Cardiac muscle cell (in vitro differentiated cells and primary cell): ENCODE results near the gene AUNIP. TPM values are rescaled to one million over a fixed set of nuclear protein-coding genes. Genes with fewer than 3 reads are reported as not detected.

Source experiments
- DNase-seq, 2 donors: peaks; one replicate each; pipeline versions ENCODE4 v3.0.0 to v3.0.0-alpha.2; 2010 to 2017; ENCODE audit warnings: low read depth in 1 of 2, low spot score in 1 of 2
- H3K27ac ChIP-seq: fragments of 200-600 bp; sonication (generic); 2 replicates; pipeline ENCODE4 v1.5.1; 2016
- H3K27me3 ChIP-seq: fragments of 200-600 bp; sonication (generic); 2 replicates; pipeline ENCODE4 v1.6.0; 2016; ENCODE audit warnings: control low read depth
- H3K36me3 ChIP-seq: fragments of 200-600 bp; sonication (generic); 2 replicates; pipeline ENCODE4 v1.5.1; 2016; ENCODE audit warnings: control low read depth
- H3K4me1 ChIP-seq: fragments of 200-600 bp; sonication (generic); 2 replicates; pipeline ENCODE4 v1.8.1; 2017; ENCODE audit warnings: low read depth, mild to moderate bottlenecking, mixed run types
- H3K4me3 ChIP-seq: fragments of 200-600 bp; sonication (generic); 2 replicates; pipeline ENCODE4 v1.5.1; 2016; ENCODE audit warnings: mild to moderate bottlenecking
- H3K9me3 ChIP-seq: fragments of 200-600 bp; sonication (generic); 2 replicates; pipeline ENCODE4 v1.5.1; 2017; ENCODE audit warnings: low read depth, mild to moderate bottlenecking, control low read depth
- polyA plus RNA-seq: library from polyadenylated mRNA; unstranded; fragments of >200 nt; fragmentation: Nextera tagmentation; extraction: Ambion mirVana; gene quantifications from 2 replicates; pipeline ENCODE4 v1.2.1, GENCODE V29; 2016
- total RNA-seq: library from RNA; depleted of rRNA; stranded (reverse); fragments of >200 nt; gene quantifications from 2 replicates; pipeline ENCODE4 v1.2.3, GENCODE V29; 2016
- TF ChIP-seq, protein P1 (sequence below): IDR thresholded peaks from 2 replicates; pipeline ENCODE4 v1.5.1; 2012; ENCODE audit warnings: low read depth, mild to moderate bottlenecking, low read length

AUNIP gene
- total and polyA plus RNA-seq, 2 experiments from 2014 or later = 4.4 to 4.9 TPM

DNA sequence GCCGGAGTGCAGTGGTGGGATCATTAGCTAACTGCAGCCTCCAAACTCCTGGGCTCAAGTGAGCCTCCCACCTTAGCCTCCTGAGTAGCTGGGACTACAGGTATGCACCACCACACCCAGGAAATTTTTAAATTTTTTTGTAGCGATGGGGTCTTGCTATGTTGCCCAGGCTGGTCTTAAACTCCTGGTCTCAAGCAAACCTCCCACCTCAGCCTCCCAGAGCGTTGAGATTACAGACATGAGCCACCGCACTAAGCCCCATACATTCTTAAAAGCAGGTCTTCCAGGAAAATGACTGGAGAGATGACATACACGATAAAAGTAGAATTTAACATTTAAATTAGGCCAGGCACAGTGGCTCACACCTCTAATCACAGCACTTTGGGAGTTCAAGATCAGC lies 26.1 kb downstream of the AUNIP start:
- H3K4me1 ChIP-seq = peaks cover 15% of the 10 kb centered on the region
- H3K9me3 ChIP-seq = no peaks in the 10 kb centered on the region
- TF ChIP-seq, protein P1, sequence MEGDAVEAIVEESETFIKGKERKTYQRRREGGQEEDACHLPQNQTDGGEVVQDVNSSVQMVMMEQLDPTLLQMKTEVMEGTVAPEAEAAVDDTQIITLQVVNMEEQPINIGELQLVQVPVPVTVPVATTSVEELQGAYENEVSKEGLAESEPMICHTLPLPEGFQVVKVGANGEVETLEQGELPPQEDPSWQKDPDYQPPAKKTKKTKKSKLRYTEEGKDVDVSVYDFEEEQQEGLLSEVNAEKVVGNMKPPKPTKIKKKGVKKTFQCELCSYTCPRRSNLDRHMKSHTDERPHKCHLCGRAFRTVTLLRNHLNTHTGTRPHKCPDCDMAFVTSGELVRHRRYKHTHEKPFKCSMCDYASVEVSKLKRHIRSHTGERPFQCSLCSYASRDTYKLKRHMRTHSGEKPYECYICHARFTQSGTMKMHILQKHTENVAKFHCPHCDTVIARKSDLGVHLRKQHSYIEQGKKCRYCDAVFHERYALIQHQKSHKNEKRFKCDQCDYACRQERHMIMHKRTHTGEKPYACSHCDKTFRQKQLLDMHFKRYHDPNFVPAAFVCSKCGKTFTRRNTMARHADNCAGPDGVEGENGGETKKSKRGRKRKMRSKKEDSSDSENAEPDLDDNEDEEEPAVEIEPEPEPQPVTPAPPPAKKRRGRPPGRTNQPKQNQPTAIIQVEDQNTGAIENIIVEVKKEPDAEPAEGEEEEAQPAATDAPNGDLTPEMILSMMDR = no peak
- no peaks in the 10 kb centered on the region for H3K27me3 ChIP-seq
- no peak overlapping the region for H3K4me3 ChIP-seq
- no peak for DNase-seq
- peaks cover 52% of the 10 kb centered on the region for H3K36me3 ChIP-seq
- no peak overlapping the region for H3K27ac ChIP-seq

DNA sequence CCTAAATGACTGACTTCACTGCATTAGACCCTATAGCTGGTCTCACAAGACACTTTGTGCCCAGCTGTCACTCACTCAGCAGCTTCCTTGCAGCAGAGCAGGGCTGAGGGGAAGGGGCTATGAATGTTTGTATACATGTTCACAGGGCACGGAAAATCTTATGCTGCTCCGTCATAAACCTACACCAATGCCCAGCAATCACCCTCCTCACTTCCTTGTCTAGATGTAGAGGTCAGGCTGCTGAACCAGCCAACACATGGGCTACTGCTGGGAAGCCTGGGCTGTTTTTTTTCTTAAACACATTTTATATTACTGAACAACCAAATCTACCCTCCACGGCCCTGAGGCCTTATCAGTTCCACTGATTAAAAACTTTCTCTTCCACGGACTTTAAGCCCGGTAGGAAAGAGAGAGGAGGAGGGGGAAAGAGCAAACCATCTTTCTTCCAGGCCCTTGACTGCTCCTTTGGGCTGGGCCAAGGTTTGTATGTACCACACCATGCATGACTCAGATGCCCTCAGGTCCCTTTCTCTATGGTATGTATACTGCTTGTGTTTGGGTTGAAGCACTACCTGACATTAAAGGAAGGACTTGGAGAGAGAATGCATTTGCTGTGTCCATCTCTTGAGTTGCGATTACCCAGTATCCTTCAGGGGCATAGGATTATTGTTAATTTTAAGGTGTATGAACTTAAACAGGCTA lies 26.8 kb downstream of the AUNIP start:
- H3K9me3 ChIP-seq = no peaks in the 10 kb centered on the region
- H3K27me3 ChIP-seq = no peaks in the 10 kb centered on the region
- TF ChIP-seq, protein P1 = no peak
- H3K4me3 ChIP-seq = no peak overlapping the region
- peaks cover 15% of the 10 kb centered on the region for H3K4me1 ChIP-seq
- no peak for DNase-seq
- H3K36me3 ChIP-seq = peaks cover 56% of the 10 kb centered on the region
- peak overlapping the region; percentile 62 for H3K27ac ChIP-seq

DNA sequence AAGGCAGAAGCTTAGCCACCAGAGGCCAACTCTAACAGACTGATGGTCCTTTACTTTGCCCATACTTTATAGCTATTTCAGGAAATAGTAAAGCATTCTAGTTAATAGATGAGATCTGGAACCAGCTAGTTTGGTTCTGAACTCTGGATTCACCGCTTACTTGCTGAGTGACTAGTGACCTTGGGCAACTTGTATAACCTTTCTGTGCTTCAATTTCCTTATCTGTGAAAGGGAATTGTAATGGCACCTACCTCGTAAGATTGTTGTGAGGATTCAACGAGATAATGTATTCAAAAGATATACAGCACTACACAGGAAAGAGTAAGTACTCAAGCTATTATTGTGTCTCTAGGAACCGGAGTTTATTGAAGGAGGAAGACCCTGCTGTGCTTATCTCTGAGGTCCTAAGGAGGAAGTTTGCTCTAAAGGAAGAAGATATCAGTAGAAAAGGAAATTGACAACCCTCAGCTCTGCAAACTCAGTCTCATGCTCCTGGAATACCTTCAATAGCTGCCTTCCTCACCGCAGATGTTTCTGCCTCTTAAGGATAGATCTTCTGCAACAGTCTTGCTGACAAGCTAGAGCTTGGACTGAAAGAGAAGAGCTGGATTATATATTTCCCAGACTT lies 27.6 kb downstream of the AUNIP start:
- TF ChIP-seq, protein P1 = no peak
- Histone ChIP-seq H3K36me3 (peaks cover 58% of the 10 kb centered on the region), H3K27ac (peak overlapping the region; percentile 62), H3K4me3 (no peak overlapping the region), H3K9me3 (no peaks in the 10 kb centered on the region), H3K4me1 (peaks cover 15% of the 10 kb centered on the region), H3K27me3 (no peaks in the 10 kb centered on the region)
- DNase-seq = no peak

DNA sequence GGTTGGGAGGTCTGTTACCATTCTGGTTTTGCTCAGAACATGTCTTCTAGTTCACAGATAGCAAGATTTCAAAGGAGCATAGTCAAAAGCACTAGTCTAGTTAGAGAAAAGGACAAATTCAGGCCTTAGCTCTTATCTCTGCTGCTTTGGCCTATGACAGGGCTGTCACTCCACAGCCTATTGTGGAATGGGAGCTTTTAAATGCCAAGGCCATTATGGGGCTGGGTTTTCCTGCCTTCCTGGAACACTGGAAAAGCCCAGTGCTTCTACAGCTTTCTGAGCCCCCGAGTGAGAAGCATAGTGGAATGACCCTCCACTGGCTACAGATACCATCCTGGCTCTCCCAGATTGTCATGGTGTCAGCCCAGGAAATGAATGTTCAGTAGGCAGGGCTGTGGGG lies 30.2 kb downstream of the AUNIP start:
- TF ChIP-seq, protein P1 = no peak
- H3K27me3 ChIP-seq = no peaks in the 10 kb centered on the region
- no peak overlapping the region for H3K4me3 ChIP-seq
- peaks cover 60% of the 10 kb centered on the region for H3K36me3 ChIP-seq
- peaks cover 15% of the 10 kb centered on the region for H3K4me1 ChIP-seq
- peak in 1 of 2 donors; percentile 39 for DNase-seq
- H3K27ac ChIP-seq = peak overlapping the region; percentile 84
- no peaks in the 10 kb centered on the region for H3K9me3 ChIP-seq

DNA sequence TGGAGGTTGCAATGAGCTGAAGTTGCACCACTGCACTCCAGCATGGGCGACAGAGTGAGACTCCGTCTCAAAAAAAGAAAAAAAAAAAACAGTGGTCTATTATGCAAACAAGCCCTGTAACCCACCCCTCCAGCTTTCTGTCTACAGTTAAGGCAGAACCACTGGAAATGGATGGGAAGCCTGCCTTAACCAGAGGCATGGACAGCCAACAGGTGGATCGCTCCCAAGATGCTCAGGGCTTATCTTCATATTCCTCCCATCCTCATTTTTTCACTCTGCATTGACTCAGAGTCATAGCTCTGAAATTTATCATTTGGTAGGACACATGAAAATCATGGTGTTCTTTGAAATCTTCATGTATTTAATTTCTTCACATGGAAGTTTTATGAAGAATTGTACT lies 30.8 kb downstream of the AUNIP start:
- no peak overlapping the region for H3K4me3 ChIP-seq
- no peak for DNase-seq
- H3K4me1 ChIP-seq = peaks cover 15% of the 10 kb centered on the region
- H3K9me3 ChIP-seq = no peaks in the 10 kb centered on the region
- no peaks in the 10 kb centered on the region for H3K27me3 ChIP-seq
- TF ChIP-seq, protein P1 = no peak
- H3K27ac ChIP-seq = peak overlapping the region; percentile 84
- H3K36me3 ChIP-seq = peaks cover 56% of the 10 kb centered on the region
